MCF 10A (cell line): Measurements from ENCODE around the gene CERS6. TPM values are rescaled to one million over a fixed set of nuclear protein-coding genes. Genes with fewer than 3 reads are reported as not detected.

Experiments used
- BruUV-seq: library from RNA; stranded (reverse); fragments of 400-500 nt; replicated peaks from 2 replicates; lab custom pipeline; 2021; lab: Mats Ljungman, UMichigan
- CTCF ChIA-PET: fragments of 300-600 bp; sonication (Branson Sonifier 250); formaldehyde crosslinking; extraction: SDS; loops from one replicate; lab custom pipeline; 2021; ENCODE audit warnings: antibody characterized with exemption, inconsistent platforms; lab: Yijun Ruan, JAX
- POLR2A ChIA-PET: fragments of 300-600, 350-650 bp; sonication (Branson Sonifier 250); formaldehyde crosslinking; extraction: SDS; loops from one replicate; lab custom pipeline; 2020; ENCODE audit warnings: antibody characterized with exemption, inconsistent platforms; lab: Yijun Ruan, JAX
- DNase-seq: peaks from one replicate; pipeline ENCODE4 v3.0.0-alpha.2; 2018; ENCODE audit not compliant: unreplicated experiment
- H3K27ac Mint-ChIP-seq: one replicate; pipeline ENCODE4 v1.8.0; 2022; ENCODE audit warnings: mild to moderate bottlenecking, low read depth, mixed read lengths; ENCODE audit not compliant: unreplicated experiment
- H3K27me3 Mint-ChIP-seq: one replicate; pipeline ENCODE4 v1.8.0; 2022; ENCODE audit warnings: mixed read lengths; ENCODE audit not compliant: insufficient read depth, unreplicated experiment
- H3K36me3 Mint-ChIP-seq: one replicate; pipeline ENCODE4 v1.8.0; 2022; ENCODE audit warnings: mild to moderate bottlenecking, moderate library complexity, mixed read lengths; ENCODE audit not compliant: insufficient read depth, unreplicated experiment
- H3K4me1 Mint-ChIP-seq: one replicate; pipeline ENCODE4 v1.8.0; 2022; ENCODE audit warnings: mixed read lengths; ENCODE audit not compliant: insufficient read depth, unreplicated experiment
- H3K4me3 Mint-ChIP-seq: one replicate; pipeline ENCODE4 v1.8.0; 2022; ENCODE audit warnings: mild to moderate bottlenecking, moderate library complexity, mixed read lengths; ENCODE audit not compliant: unreplicated experiment
- H3K9me3 Mint-ChIP-seq: one replicate; pipeline ENCODE4 v1.8.0; 2022; ENCODE audit warnings: mixed read lengths; ENCODE audit not compliant: unreplicated experiment
- CTCF ChIP-seq: fragments of 200-600 bp; IDR thresholded peaks from one replicate; pipeline ENCODE4 v1.8.0; 2022; ENCODE audit warnings: antibody characterized with exemption, mild to moderate bottlenecking; ENCODE audit not compliant: unreplicated experiment
- intact Hi-C: fragments of 100-400 bp; cut with micrococcal nuclease; formaldehyde crosslinking; loops from 2 replicates; pipeline ENCODE4 v1.14.1; 2022
- total RNA-seq: library from RNA; stranded (reverse); gene quantifications from 2 replicates; pipeline ENCODE4 v1.2.3, GENCODE V29; 2022

Gene CERS6
- total RNA-seq, 1 experiment from 2014 or later, result 27.4 TPM

GRCh38 chr2:168639018-168639417, 182.9 kb downstream of the CERS6 start:
- no peak for DNase-seq
- Mint-ChIP-seq H3K4me3 (no peak overlapping the region), H3K9me3 (no peaks in the 10 kb centered on the region), H3K27ac (no peak overlapping the region), H3K36me3 (peaks cover 4% of the 10 kb centered on the region), H3K27me3 (no peaks in the 10 kb centered on the region), H3K4me1 (peaks cover 13% of the 10 kb centered on the region)
- intact Hi-C loops, result no loop called here
- no TSS peak for BruUV-seq
- CTCF ChIA-PET, result no interaction called here
- no peak for TF ChIP-seq CTCF
- POLR2A ChIA-PET, result interaction anchor here (0.9 to 1.0 kb wide), 2 partner anchors 10 to 13 kb away, joined by 3 read pairs; no protein-coding TSS in a partner anchor

GRCh38 chr2:168639441-168639898, 183.4 kb downstream of the CERS6 start:
- intact Hi-C loops, result no loop called here
- BruUV-seq, result no TSS peak
- TF ChIP-seq CTCF, result no peak
- ChIA-PET CTCF (no interaction called here), POLR2A (no interaction called here)
- Mint-ChIP-seq H3K36me3 (peaks cover 4% of the 10 kb centered on the region), H3K27ac (no peak overlapping the region), H3K27me3 (no peaks in the 10 kb centered on the region), H3K4me1 (peaks cover 15% of the 10 kb centered on the region), H3K4me3 (no peak overlapping the region), H3K9me3 (no peaks in the 10 kb centered on the region)
- DNase-seq, result no peak

- H3K27me3 Mint-ChIP-seq, result no peaks in the 10 kb centered on the region
- H3K27ac Mint-ChIP-seq, result no peak overlapping the region
- ChIA-PET CTCF (no interaction called here), POLR2A (interaction anchor here (0.6 kb wide), 1 partner anchor 650 kb away, joined by 5 read pairs; no protein-coding TSS in a partner anchor)
- TF ChIP-seq CTCF, result no peak
- H3K9me3 Mint-ChIP-seq, result no peaks in the 10 kb centered on the region
- DNase-seq, result no peak
- intact Hi-C loops, result no loop called here
- peaks cover 15% of the 10 kb centered on the region for H3K4me1 Mint-ChIP-seq
- no TSS peak for BruUV-seq
- H3K4me3 Mint-ChIP-seq, result no peak overlapping the region
- H3K36me3 Mint-ChIP-seq, result peaks cover 4% of the 10 kb centered on the region
These were observed 184.0 kb downstream of the CERS6 start for GRCh38 chr2:168640039-168640438.

- BruUV-seq, result no TSS peak
- Mint-ChIP-seq H3K4me1 (peaks cover 15% of the 10 kb centered on the region), H3K27ac (no peak overlapping the region), H3K27me3 (no peaks in the 10 kb centered on the region), H3K36me3 (peaks cover 9% of the 10 kb centered on the region), H3K9me3 (no peaks in the 10 kb centered on the region), H3K4me3 (no peak overlapping the region)
- ChIA-PET CTCF (interaction anchor here (0.5 kb wide), 1 partner anchor 580 kb away, joined by 3 read pairs; no protein-coding TSS in a partner anchor), POLR2A (interaction anchor here (0.6 to 0.7 kb wide), 2 partner anchors 88 to 999 kb away, joined by 3 read pairs; no protein-coding TSS in a partner anchor)
- no peak for TF ChIP-seq CTCF
- intact Hi-C loops, result no loop called here
- DNase-seq, result no peak
These were observed 185.6 kb downstream of the CERS6 start for GRCh38 chr2:168641636-168642035.
